Stimulated activated CD4-positive, alpha-beta T cell treated with anti-CD3 and anti-CD28 coated beads, Interleukin-1b, Interleukin-23, amount 100 ng/mL, for 4 hours (primary cell): ENCODE measurements around the gene BCAR1.
"Not testable (repeated sequence)": the region's sequence is repeated elsewhere in the genome, so short reads cannot be mapped to it uniquely, and the experiment has no call there.

Source experiments
- DNase-seq, 2 donors: peaks; one replicate each; pipeline ENCODE4 v3.0.0-alpha.2; 2020; ENCODE audit warnings: low read depth in 2 of 2

Gene BCAR1, protein sequence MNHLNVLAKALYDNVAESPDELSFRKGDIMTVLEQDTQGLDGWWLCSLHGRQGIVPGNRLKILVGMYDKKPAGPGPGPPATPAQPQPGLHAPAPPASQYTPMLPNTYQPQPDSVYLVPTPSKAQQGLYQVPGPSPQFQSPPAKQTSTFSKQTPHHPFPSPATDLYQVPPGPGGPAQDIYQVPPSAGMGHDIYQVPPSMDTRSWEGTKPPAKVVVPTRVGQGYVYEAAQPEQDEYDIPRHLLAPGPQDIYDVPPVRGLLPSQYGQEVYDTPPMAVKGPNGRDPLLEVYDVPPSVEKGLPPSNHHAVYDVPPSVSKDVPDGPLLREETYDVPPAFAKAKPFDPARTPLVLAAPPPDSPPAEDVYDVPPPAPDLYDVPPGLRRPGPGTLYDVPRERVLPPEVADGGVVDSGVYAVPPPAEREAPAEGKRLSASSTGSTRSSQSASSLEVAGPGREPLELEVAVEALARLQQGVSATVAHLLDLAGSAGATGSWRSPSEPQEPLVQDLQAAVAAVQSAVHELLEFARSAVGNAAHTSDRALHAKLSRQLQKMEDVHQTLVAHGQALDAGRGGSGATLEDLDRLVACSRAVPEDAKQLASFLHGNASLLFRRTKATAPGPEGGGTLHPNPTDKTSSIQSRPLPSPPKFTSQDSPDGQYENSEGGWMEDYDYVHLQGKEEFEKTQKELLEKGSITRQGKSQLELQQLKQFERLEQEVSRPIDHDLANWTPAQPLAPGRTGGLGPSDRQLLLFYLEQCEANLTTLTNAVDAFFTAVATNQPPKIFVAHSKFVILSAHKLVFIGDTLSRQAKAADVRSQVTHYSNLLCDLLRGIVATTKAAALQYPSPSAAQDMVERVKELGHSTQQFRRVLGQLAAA

DNA sequence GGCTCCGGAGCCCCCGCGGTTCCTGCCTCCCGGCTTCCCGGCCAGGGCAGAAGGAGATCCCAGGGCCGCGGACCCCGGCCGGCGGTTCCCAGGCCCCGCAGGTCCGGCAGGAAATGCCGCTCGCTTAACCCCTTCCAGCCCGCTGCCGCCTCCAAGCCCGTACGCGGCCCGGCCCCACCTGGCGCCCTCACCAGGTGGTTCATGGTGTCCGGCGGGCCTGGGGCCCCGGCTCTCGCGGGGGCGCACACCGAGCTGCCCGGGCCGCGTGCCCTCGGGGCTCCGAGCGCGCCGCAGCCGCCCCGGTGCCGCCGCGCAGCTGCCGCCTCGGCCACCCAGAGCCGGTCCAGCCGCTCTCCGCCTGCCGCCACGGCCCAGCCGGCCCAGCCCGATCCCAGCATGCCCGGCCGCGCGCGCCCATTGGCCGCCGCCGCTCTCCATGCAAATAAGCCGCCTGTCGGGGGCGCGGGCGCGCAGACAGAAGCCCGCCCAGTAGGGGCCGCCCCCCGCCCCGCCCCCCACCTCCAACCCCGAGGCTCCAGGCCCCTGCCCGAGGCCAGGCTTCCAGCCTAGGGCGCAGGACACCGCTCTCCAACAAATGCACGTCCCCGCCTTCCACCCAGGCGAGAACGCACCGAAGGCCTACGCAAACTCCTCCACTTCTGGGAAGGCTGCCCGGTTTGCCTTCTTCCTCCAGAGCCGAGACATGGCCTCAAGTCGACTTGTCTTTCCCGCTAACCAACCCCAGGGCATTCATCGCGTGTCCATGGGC is at the start of gene BCAR1:
Gene BCAR1, minus strand, starts transcription at position 345 of the 769 bp plus-strand sequence. Its CDS starts 142 bp downstream, at position 203.
- peak in 1 of 2 donors; percentile 28 for DNase-seq

DNA sequence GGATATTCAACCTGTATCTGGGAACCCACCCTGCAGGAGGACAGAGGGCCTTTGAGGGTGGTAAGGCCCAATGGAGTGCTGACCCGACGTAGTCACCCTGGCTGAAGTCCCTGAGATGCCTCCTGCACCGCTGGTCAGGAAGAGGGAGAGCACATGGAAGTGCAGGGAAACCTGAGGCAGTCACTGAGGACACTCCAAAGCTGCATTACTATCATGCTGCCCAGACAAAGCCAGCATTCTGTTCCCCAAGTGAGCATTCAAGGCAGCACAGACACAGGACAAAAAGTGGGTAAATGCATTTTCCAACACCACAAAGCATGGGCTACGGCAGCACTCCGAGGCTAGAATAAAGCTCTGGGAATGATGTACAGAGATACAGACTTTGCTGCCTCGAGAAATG is 46.8 kb upstream of the BCAR1 start:
- DNase-seq, result no peak

DNA sequence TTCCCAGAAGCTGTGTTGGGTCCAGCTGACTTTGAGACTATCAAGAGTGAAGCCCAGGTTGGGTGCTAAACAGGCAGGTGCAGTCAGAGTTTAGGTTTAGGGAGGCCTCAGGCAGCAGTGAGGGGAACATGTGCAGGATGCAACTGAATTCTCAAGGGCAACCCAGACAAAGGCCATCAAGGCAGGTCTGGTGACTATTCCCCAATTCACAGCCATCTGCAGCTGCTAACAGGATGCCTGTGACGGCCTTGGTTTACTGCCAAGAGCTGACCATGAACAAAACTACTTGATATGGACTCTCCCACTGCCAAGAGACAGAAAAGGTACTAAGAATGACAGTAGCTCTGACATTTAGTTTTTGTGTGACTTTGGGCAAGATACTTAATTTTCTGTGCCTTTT is 45.2 kb upstream of the BCAR1 start:
- DNase-seq, result no peak

DNA sequence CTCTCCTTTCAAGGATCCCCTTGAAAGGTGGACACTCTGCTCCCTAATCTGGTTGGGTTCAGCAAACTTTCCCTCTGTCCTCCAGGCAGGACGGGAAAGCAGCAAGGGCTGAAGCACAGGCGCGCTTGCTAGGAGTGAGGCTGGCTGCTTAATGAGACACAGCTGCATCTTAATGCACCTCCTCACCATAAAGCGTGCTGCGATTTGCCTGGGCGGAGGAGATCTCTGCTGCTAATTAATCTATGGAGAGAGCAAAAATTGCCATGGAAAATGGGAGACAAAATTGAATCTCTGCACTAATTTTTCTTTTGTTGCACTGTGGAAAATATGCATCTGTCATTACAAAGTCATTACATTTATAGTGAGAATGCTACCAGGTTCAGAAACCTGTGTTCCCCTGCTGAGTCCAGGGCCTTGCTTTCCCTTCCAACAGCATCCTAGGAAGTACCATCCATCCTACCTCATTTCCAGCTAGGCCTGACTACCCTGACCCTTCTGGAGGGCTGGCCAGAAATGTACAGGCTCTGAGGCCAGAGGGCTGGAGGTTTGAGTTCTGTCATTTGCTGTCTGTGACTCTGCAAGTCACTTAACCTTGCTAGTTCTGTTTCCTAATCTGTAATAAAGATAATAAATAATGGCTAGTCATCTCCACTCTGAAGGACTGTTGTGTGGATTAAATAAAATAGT is 43.5 kb upstream of the BCAR1 start:
- no peak for DNase-seq

DNA sequence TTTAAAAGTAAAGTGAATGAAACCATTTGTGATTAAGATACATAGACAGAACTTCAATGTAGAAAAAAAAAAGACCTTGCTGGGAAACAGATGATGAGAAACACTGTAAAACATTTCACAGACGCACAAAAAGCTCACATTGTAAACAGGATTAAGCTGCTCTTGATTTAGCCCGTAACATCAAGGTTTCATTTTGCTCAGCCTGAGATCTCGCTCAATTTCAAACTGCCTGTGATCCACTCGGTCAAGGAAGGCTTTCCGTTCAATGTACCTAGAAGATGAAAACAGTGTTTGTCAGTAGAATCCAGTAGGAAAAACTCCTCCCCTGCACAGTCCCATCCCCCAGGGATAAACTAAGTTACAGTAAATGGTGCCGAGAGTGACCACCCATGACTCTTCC is 42.3 kb upstream of the BCAR1 start:
- no peak for DNase-seq

DNA sequence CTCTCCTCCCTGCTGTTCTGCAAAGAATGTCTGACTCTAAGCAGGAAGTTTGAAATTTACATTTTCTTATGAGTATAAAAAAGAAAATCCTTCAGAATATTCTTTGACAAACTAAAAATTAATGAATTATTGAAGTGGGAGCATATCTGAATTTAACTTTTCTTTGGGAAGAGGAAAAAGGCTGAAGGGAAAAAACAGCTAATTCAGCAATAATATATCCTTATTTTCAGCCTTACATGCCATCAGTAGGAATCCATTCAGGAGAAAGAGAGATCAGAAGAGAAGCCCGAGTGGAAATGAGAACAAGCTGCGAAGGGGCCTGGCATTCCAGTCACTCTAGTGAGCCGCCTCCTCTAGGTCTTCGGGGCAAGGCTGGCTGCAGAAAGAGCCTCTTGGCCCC is 41.7 kb upstream of the BCAR1 start:
- DNase-seq, result no peak

DNA sequence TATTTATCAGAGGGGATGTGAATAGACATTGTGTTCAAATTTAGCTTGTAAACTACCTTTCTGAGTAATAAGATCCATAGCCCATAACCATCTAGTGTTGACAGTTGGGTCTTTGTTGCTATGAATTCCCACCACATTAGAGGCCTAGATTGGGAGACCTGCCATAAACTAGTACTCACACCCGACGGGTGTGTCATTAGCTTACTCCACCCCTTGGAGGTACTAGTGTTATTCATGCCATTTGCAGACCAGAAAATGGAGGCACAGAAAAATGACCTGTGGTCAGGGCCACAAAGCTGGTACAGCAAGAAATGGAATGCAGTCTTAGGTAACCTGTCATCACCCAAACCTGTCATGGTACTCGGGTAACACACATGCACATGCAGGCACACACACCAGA is 41.3 kb upstream of the BCAR1 start:
- no peak for DNase-seq

DNA sequence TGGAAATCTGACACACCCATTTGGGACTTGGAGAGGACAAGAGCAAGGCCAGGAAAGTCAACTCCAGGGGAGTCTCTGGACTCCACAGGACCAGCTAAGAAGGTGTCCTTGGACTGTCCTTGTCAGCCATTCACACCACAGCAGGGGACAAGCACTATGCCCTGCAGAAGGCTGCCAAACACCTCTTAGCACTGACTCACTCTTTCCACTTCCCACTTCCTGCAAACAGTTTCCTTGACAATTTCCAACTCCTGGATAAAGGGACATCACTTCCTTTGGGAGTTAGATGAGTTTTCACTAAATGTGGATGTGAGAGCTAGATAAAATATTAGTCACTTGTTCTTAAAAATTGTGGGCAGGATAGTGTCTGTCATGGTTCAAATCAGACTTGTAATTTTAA is 37.8 kb upstream of the BCAR1 start:
- no peak for DNase-seq

DNA sequence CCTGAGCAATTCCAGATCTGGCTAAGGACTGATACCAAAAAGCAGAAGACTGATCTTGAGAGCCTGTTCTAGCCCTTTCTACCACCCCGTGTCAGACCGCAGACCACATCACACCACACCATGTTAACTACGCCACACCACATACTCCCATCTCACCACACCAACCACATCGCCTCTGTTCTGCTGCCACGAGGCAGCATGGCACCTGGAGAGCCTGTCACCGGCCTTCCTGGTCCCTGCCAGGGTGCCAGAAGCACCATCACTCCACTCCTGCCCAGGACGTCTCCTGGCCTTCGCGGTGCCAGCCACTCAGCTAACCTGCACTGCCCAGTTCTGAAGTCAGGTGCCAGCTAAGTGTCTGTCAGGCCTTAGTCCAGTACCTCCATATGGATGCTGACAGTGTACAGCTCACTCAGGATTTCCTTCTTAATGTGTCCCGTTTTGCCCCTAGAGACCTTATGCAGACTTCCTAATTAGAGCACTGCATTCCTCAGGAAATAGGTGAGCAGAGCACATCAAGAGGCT is 37.2 kb upstream of the BCAR1 start:
- no peak for DNase-seq

DNA sequence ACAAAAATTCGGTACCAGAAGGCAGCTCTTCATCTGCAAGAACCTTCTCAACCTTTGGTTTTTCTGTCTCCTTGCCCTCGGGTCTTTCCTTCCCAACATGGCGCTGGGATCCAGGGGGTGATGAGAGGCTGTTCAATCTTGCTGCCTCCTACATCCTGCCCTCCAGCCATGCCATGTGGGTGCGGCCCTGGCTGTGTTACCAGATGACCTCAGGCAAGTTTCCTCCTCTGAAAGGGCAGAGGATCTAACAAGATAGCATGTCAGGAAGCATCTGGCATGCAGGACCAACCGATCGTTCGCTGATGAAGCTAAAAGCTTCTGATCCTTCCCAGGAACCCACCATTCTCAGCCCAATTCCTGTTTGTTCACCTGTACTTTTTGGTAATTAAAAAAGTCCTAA is 36.8 kb upstream of the BCAR1 start:
- no peak for DNase-seq

DNA sequence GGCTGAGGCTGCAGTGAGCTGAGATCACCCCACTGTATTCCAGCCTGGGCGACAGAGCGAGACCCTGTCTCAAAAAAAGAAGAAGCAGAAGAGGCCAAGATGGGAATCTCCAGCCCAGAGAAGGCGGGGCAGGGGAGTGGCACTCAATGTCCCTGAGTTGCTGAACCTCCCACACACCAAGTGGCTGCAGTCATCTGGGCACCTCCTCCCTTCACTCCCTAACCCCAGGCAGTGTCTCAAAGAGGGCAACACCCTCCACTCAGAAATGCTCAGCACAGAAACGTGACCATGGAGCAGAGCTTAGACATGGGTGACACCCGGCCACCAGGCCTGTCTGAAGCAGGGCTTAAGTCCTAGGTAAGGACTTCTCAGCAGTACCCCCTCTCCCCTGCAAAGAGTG is 36.3 kb upstream of the BCAR1 start:
- DNase-seq, result no peak

DNA sequence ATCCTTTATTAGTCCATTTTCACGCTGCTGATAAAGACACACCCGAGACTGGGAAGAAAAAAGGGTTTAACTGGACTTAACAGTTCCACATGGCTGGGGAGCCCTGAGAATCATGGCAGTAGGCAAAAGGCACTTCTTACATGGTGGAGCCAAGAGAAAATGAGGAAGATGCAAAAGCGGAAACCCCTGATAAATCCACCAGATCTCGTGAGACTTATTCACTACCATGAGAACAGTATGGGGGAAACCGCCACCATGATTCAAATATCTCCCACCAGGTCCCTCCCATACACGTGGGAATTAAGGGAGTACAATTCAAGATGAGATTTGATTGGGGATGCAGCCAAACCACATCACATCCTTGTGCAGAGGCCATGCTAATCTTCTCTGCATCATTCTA is 35.0 kb upstream of the BCAR1 start:
- no peak for DNase-seq

DNA sequence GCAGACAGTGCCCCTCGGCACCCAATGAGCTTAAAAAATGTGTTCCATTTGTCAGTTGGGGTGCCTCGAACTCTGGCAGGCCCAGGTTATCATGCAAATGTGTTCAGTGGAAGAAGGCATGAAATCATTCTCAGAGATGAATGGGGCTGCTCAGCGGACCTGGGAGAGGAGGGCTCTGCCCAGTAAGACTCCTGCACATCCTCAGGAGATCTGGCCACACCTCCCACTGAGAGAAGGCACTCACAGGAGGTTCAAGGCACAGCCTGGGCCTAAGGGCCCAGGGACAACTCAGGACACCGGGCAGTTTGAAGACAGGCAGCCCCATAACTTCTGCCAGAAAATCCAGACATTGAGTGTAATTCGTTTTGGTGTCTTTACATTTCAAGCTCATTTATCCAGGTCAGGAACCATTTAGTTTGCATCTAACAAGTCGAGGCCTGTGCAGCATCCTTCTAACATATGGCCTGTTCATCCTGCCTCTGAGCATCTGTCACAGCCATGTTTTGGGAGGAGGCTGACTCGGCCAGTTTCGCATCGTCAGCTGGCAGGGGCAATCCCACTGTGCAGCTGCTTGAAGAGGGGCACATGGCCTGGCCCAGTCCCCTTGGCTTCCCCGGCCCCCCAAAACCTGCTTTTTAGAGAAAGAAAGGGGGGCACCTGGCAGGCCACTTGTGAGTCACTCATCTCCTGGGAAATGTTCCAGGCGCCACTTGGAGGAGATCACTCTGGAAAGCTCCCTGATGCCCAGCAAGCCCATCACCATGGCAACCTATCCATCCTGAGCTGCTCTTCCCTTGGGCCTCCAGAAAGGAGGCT is 31.2 kb upstream of the BCAR1 start:
- DNase-seq, result no peak

DNA sequence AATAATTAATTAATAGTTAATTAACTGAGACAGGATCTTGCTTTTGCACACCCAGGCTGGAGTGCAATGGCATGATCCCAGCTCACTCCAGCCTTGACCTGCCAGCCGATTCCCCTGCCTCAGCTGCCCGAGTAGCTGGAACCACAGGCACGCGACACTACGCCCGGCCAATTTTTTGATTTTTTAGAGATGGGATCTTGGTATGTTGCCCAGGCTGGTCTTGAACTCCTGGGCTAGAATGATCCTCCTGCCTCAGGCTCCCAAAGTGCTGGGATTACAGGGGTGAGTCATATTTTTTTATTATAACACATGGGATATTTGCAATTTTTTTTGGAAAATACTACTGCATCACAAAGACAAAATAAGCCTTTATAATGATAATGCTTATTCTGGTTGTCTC is 30.4 kb upstream of the BCAR1 start:
- no peak for DNase-seq

DNA sequence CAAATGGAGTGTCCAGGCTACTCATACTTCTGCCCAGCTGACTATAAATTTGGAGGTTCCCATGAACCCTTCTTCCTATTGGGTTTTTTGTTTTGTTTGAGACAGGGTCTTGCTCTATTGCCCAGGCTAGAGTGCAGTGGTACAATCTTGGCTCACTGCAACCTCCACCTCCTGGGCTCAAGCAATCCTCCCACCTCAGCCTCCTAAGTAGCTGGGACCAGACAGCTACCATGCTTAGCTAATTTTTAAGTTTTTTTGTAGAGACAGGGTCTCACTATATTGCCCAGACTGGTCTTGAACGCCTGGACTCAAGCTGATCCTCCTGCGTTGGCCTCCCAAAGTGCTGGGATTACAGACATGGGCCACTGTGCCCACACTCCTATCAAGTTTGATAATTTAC is 29.6 kb upstream of the BCAR1 start:
- DNase-seq, result not testable (repeated sequence)

DNA sequence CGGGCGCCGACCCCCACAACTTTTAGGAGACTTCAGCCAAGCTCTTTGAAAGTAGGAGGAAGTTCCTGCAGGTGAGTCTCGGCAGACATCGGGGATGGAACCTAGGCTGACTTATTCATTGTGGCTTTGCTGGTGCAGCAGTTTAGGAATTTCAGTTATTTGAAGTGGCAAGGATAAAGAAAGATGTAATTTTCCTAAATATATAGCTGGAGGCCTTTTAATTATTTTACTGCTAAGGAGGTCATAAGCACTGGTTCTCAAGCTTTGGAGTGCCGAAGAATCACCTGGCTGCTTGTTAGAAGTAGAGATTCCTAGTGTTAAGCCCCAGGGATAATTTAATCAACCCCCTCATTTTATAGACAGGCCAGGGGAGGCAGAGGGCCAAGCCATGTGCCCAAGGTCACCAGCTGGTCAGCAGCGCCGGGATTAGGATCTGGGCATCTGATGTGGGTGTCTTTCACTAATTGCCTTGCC is 28.9 kb upstream of the BCAR1 start:
- no peak for DNase-seq

DNA sequence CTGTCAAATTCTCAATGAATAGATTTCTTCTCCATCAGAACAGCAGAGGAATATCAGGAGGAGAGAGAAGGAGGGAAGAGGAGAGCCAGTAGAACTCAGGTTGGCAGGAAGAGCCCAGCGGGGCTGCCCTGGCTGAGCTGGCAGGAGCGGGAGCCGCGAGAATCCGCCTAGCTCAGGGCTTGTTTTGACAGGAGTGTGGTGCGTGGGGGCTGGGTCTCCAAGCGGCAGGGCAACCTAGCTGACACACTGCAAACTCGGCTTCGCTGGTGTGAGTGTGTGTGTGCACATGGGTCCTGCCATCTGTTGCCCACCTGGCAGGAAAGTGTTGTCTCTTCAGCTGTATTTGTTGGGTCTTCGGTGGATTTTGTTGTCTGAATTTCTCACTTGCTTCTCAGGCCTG is 27.9 kb upstream of the BCAR1 start:
- no peak for DNase-seq

DNA sequence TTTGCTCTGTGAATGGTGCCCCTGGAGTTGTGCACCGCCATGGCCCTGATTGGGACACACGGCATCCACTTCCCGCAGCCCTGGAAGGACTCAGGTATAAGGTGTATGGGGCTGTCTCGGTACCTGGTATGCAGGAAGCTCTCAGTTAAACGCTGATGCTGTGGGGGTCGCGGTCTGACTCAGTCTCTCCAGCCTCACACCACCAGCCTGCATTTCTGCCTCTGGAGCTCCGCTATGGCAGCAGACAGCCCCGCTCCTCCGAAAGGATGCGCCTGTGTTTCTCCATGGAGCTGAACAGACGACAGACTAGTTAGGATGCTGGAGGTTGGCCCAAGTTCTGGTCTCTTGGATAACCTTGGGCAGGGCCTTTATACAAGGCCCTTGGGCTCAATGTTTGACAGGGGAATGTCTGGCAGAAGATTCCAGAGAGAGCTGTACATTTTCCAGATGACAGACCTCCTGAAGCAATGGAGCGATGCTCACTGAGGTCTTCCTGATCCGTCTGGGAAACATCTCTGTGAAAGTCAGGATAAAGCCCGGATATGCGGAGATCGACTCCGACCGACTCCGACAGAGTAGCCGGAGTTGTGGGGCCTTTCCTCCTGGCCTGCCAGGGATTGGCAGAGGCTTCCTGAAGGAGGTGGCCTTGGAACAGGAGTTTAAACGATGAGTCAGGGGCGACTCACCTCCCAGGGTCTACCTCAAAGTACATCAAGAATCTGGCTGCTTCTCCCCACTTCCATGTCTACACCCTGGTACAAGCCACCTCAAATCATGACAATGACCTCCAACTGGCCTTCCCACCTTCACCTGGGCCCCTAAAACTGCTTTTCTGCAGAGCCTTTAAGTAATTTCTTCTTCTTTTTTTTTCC is 21.9 kb upstream of the BCAR1 start:
- DNase-seq, result no peak

DNA sequence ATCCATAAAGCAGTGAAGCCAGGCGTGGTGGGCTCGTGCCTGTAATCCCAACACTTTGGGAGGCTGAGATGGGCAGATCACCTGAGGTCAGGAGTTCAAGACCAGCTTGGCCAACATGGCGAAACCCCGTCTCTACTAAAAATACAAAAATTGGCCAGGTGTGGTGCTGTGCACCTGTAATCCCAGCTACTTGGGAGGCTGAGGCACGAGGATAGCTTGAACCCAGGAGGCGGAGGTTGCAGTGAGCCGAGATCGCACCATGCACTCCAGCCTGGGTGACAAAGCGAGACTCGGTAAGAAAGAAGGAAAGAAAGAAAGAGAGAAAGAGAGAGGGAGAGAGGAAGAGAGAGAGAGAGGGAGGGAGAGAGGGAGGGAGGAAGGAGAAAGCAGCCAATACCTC is 21.2 kb upstream of the BCAR1 start:
- not testable (repeated sequence) for DNase-seq
